T-helper 1 cell treated with Interleukin-12 subunit alpha and Interleukin-12 subunit beta and Interleukin-4 antibody, amounts not matched to agents 30 μg/mL and 1 μg/mL, for 36 hours (primary cell): ENCODE results near the gene KMT2E.
"Not testable (repeated sequence)": the region's sequence is repeated elsewhere in the genome, so short reads cannot be mapped to it uniquely, and the experiment has no call there.

Experiments used
- H3K27ac Mint-ChIP-seq: one replicate; pipeline ENCODE4 v1.8.0; 2021; ENCODE audit warnings: mild to moderate bottlenecking, mixed read lengths
- H3K27me3 Mint-ChIP-seq: one replicate; pipeline ENCODE4 v1.8.0; 2021; ENCODE audit warnings: low read depth, mixed read lengths
- H3K36me3 Mint-ChIP-seq: one replicate; pipeline ENCODE4 v1.8.0; 2021; ENCODE audit warnings: low read depth, mixed read lengths
- H3K4me1 Mint-ChIP-seq: one replicate; pipeline ENCODE4 v1.8.0; 2021; ENCODE audit warnings: low read depth, mixed read lengths
- H3K4me3 Mint-ChIP-seq: one replicate; pipeline ENCODE4 v1.8.0; 2021; ENCODE audit warnings: mild to moderate bottlenecking, moderate library complexity, mixed read lengths
- H3K9me3 Mint-ChIP-seq: one replicate; pipeline ENCODE4 v1.8.0; 2021; ENCODE audit warnings: mixed read lengths

KMT2E gene

DNA sequence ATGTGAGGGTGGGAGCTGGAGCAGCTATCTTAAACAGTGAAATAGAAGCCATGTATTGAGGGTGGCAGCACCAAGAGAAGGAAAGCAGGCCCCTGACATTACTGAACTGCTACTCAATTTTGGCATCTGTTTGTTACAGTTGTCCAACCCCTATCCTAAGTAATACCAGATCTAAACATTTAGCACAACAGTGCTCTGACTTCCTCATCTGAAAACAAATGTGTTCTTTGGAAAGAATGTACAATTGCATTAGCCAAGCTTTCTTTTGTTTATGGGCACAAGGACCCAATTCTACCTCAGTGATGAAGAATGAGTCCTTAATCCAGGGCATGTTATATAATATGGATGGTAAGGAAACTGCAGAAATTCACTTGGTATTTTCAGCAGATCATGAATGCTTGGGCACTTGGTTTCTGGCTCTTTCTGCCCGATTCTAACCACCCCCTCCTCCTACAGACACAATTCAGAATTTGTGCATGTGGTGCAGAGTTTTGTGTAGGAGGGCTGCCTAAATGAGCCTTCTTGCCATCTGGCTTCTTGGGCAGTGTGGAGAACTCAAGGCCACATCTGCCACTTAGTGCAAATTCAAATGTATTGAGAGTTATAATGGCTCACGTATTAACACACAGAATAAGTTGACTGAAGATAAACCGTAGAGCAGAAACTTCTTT is 36.9 kb upstream of the KMT2E start:
- Mint-ChIP-seq H3K4me3 (no peak overlapping the region), H3K4me1 (peaks cover 33% of the 10 kb centered on the region), H3K9me3 (no peaks in the 10 kb centered on the region), H3K27ac (no peak overlapping the region), H3K36me3 (peaks cover 9% of the 10 kb centered on the region), H3K27me3 (no peaks in the 10 kb centered on the region)

DNA sequence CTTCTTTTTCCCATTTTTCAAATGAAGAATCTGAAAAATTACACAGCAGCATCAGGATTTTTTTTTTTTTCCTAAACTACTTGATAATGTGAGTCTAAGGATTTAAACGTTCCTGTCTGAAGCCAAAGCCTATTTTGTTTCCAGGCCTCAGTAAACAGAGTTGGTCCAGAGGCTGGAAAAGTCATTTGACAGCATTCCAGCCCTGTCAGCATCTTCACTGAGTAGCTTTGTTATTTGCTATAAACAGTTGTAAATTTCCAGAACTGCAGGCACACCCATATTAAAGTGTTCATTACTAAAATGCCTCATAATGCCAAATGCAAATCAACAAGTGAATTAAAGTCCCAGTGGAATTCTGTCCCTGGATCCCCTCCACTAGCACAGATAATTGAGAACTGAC is 35.5 kb upstream of the KMT2E start:
- Mint-ChIP-seq H3K4me3 (no peak overlapping the region), H3K36me3 (peaks cover 8% of the 10 kb centered on the region), H3K9me3 (no peaks in the 10 kb centered on the region), H3K27ac (no peak overlapping the region), H3K4me1 (peaks cover 42% of the 10 kb centered on the region), H3K27me3 (no peaks in the 10 kb centered on the region)

DNA sequence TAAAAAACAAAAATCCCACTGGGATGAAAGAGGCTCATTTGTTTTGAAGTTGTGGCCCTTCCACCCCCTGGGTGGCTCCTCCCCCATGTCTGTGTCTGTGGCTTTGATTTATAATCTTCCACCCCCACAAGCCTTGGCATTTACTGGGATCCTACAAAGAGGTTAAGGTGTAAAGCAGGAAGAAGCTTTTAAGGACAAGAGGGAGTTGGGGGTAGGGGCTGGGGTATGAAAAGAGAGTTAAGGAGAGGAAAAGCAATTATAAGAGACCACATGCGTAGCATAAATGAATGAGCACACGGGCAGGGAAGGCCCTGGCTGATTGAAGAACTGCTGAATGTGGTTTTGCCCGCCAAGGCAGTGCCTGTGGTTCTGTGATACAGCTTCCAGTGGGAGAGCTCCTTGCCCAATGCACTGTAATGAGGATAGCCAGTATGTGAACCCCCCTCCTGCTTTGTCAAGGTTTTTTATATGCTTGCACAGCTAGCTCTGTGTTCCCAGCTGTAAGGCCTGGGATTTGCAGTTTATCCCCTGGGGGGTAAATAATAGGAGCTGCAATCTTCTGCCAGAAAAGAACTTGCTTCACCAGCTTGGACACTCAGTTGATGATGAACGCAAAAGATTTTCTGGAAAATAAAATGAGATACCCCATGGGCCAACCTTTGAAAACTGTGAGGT is 34.7 kb upstream of the KMT2E start:
- no peaks in the 10 kb centered on the region for H3K27me3 Mint-ChIP-seq
- peaks cover 2% of the 10 kb centered on the region for H3K36me3 Mint-ChIP-seq
- no peak overlapping the region for H3K4me3 Mint-ChIP-seq
- H3K4me1 Mint-ChIP-seq, result peaks cover 41% of the 10 kb centered on the region
- H3K27ac Mint-ChIP-seq, result no peak overlapping the region
- H3K9me3 Mint-ChIP-seq, result no peaks in the 10 kb centered on the region

DNA sequence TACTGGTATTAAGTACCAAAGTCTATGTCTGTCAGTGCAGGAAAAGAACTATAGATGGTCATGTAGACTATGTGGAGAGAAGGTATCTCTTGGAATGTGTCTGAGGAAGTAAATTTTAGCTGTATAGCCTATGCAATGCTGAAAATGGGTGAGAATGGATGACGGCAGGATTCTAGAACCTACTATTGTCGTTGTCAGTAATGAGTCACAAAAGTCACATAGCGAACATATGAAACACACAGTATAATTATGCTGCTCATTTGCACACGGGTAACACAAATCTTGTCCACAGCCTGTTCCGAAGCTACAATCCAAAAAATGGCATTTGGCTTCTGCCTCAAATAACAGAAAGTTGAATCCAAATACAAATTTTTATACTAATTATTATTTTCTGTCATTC is 33.6 kb upstream of the KMT2E start:
- Mint-ChIP-seq H3K4me1 (peaks cover 50% of the 10 kb centered on the region), H3K4me3 (no peak overlapping the region), H3K27me3 (no peaks in the 10 kb centered on the region), H3K36me3 (no peaks in the 10 kb centered on the region), H3K9me3 (no peaks in the 10 kb centered on the region), H3K27ac (no peak overlapping the region)

DNA sequence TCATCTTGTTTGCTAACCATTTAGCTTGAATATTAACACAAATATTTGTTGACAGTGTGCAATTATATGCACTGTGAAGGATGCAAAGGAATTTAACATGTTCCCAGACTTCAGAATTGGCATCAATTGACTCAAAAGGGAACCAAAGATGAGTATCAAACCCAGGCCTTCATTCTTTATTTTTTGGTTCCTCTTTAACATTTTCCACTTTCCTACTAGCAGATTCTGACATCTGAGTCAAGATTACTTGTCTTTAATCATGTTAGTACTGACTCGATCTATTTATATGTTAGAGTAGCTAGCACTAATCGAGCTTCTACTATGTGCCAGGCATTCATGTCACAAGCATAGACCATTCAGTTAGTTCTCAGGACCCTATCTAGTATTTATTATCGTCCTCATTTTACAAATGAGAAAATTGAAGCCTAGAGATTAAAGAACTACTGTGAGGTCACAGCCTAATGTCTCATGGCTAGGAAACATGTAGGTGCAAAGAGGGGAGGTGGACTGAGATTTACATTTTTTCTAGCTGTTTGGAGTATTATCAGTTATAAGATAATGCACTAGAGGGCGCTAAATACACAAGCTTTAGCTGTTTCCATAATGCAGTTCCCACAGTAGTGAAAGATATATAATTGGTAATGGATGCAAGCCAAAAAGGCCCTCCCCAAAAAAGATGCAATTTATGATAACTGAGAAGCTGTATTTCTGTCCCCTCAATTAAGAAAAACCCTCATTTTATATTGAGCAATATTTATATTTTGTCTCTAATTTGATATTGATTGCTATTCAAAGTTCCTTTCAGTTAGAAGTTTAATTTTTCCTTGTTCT is 32.9 kb upstream of the KMT2E start:
- no peaks in the 10 kb centered on the region for H3K9me3 Mint-ChIP-seq
- H3K4me3 Mint-ChIP-seq, result no peak overlapping the region
- H3K4me1 Mint-ChIP-seq, result peaks cover 56% of the 10 kb centered on the region
- no peaks in the 10 kb centered on the region for H3K27me3 Mint-ChIP-seq
- no peaks in the 10 kb centered on the region for H3K36me3 Mint-ChIP-seq
- no peak overlapping the region for H3K27ac Mint-ChIP-seq

DNA sequence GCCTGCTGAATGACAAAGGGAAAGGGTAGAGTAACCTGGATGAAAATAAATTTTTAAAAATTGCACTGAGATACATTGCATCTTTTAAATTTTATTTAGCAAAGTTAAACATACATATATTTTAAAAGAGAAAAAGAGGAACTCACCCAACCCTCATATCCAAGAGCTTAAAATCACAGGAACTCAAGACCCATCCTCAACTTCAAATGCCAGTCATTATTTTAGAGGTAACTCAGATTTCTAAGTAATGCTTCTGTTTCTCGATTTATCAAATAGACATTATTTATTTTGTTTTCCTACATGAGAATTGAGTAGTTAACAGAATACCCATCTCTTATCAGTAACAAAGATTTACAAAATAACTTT is 32.4 kb upstream of the KMT2E start:
- Mint-ChIP-seq H3K9me3 (no peaks in the 10 kb centered on the region), H3K27me3 (no peaks in the 10 kb centered on the region), H3K27ac (peak overlapping the region; percentile 51), H3K36me3 (peaks cover 1% of the 10 kb centered on the region), H3K4me1 (peaks cover 60% of the 10 kb centered on the region), H3K4me3 (no peak overlapping the region)

DNA sequence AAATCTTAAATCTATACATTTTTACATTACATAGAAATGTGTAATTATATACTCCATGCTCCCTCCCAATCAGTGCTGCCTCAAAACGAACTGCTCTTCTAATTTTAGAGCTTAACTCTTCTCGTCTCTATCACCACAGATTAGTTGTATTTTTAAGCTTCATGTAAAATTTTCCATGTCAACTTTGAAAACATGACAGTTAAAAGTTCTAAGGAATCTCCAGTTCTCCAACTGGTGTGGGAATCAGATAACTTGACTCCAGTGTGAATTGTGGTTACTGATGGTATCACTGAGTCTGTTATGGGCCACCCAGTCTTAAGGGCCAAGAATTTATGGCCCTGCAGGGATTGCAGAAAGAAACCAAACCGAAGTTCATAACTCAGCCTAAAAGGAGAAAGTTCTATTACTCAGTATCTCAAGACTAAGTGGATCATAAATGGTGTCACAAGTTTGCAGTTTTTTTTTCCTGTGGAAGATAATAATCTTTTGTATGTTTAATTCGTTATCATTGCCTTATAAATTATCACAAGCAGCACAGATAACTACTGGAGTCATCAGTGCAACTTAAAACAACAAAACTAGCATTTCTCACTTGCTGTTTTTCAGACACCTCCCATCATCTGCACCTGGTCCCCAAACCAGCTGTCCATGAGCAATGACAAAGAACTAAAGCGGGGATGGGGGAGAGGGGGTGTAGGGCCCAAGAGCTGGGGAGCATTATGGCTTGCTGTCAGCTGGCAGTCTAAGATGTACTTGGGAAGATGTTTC is 31.5 kb upstream of the KMT2E start:
- Mint-ChIP-seq H3K4me1 (peaks cover 60% of the 10 kb centered on the region), H3K36me3 (peaks cover 1% of the 10 kb centered on the region), H3K27me3 (no peaks in the 10 kb centered on the region), H3K9me3 (no peaks in the 10 kb centered on the region), H3K27ac (peak overlapping the region; percentile 100), H3K4me3 (peak overlapping the region; percentile 100)

DNA sequence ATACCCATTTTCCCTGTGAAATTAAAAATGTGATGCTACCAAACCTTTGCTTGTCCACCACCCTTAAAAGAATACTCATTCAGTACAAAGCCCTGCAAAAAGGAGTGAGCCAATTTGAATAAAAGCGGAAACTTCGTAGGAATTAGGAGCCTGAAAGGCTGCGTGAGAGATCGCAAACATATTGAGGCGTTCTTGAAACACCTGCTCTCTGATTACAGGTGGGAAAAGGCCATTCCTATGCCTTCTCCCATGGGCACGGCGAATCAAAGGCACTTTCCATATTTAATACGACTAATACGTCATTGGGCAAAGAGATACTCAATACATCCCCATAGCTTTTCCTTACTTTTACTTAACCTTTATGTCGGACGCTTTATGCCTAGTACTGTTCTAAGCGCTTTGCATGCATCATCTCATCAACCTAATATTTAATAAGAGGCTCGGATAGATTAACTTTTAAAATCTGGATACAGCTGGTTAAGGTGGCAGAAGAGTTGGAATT is 30.9 kb upstream of the KMT2E start:
- H3K4me3 Mint-ChIP-seq, result peak overlapping the region; percentile 100
- peaks cover 65% of the 10 kb centered on the region for H3K4me1 Mint-ChIP-seq
- H3K36me3 Mint-ChIP-seq, result peaks cover 1% of the 10 kb centered on the region

DNA sequence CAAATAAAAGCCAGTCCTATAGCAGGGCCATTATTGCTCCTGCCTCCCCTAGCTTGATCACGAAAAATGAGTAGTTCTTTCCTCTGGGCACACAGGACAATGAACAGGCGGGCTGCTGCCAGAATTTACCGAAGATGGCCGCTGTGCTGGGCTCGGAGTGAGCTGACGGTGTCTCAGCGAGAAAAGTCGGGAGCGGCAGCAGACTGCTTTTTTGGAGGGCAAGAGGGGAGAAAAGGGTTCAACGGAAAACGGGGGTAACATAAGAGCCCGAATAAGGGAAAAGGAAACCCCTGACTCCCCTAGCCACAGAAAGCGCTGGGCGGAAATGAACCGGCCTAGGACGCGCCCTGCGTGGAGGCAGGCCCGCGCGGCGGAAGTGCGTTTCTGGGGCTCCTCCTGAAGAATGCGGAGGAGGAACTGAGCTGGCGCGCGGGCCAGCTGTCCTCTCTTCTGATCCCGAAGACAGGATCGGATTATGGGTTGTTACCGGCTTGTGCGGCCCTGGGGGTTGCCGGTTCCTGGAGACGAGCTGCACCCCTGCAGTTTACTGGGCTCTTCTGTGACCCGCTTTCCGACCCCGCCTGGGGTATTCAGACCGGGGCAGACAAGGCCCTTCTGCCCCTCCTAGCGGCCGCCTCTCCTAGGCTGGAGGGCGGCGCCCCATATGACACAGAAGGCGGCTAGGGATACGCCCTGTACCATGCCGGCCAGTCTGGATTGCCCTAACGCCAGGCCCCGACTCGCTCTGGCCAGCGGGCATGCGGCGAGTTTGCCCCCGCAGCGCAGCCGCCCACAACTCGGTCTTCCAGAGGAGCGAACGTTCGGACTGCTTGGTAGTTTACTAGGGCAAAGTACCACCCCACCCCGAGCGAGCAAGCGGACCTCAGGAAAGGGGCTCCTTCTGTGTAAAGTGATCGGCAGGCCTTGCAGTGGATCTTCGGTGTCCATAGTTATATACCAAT is 30.1 kb upstream of the KMT2E start:
- peaks cover 67% of the 10 kb centered on the region for H3K4me1 Mint-ChIP-seq
- H3K27ac Mint-ChIP-seq, result peak overlapping the region; percentile 100
- H3K4me3 Mint-ChIP-seq, result peak overlapping the region; percentile 100
- H3K27me3 Mint-ChIP-seq, result no peaks in the 10 kb centered on the region
- H3K36me3 Mint-ChIP-seq, result peaks cover 4% of the 10 kb centered on the region
- no peaks in the 10 kb centered on the region for H3K9me3 Mint-ChIP-seq

More for the DNA sequence above, 30.9 kb upstream of the KMT2E start:
- Mint-ChIP-seq H3K27me3 (no peaks in the 10 kb centered on the region), H3K9me3 (no peaks in the 10 kb centered on the region), H3K27ac (peak overlapping the region; percentile 100)

DNA sequence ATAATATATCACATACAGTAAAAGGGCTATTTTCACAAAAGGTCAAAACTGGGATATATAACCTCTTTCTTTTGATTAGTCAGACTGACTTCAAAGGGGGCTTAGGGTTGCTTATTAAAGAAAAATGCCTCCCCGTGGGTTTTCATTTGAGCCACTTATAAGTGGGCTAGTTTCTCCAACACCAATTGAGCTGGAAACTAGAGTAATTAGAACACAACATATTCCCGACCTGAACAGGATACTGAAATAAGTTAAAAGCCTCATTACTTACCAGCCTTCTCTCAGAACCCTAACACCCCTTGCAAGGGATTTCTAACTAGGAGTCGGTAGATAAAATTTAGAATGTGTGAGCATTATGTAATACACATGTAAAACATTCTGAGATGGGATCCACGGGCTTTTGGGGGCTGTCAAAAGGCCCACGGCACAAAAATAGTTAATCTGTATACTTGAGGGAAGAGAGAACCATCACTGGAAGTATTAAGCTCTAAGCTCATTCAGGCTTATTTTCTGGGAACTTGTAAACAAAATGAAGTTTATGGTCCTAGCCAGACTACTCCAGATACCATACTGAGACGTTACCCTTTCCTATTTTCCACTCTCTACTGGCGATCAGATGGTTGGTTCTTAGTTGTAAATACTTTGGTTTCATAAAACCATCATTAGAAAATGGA is 29.3 kb upstream of the KMT2E start:
- peak overlapping the region; percentile 100 for H3K4me3 Mint-ChIP-seq
- peaks cover 64% of the 10 kb centered on the region for H3K4me1 Mint-ChIP-seq
- H3K9me3 Mint-ChIP-seq, result no peaks in the 10 kb centered on the region
- no peaks in the 10 kb centered on the region for H3K27me3 Mint-ChIP-seq
- peaks cover 7% of the 10 kb centered on the region for H3K36me3 Mint-ChIP-seq
- H3K27ac Mint-ChIP-seq, result peak overlapping the region; percentile 100

DNA sequence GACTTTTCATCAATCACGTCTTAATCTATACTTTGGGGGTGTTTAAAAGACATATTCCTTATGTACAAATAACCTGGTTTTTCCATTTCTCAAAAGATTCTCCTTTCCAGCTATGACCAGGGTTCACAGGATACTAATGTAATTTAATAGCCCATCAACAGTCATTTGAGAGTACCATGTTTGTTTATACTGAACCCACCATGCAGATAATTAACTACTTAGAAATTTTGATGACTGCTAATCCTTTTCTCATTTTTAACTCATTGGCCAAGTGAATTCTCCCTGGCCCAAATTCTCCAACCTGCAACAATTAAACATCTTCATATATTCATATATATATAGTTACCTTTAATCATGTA is 28.8 kb upstream of the KMT2E start:
- Mint-ChIP-seq H3K36me3 (peaks cover 10% of the 10 kb centered on the region), H3K4me3 (peak overlapping the region; percentile 100), H3K4me1 (peaks cover 64% of the 10 kb centered on the region), H3K27me3 (no peaks in the 10 kb centered on the region), H3K9me3 (no peaks in the 10 kb centered on the region), H3K27ac (peak overlapping the region; percentile 100)

DNA sequence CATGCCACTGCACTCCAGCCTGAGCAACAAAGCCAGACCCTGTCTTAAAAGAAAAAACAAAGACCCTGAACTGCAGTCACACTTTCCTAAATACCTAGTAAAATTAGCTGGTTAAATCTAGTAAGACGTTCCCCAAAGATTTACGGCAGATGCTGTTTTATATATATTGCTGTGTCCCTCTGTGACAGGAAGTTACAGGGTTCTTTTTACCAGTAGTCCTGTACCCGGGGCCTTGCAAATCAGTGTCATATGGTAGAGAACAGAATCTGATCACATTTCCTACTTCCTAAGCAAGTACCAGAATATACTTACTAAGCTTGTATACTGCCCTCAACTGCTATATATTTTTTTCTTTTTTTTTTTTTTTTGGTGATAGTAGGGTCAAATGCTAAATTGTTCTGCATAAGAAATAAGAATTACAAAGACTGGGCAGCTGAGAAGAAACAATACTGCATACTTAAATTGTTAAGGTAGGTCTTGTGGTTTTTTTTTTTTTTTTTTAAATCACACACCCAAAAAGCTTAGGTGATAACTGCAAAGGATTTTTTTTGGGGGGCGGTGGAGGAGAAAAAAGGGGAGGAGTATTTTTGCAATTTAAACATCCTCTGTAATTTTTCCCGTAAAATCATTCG is 27.3 kb upstream of the KMT2E start:
- Mint-ChIP-seq H3K27me3 (no peaks in the 10 kb centered on the region), H3K27ac (no peak overlapping the region), H3K9me3 (no peaks in the 10 kb centered on the region), H3K4me1 (peaks cover 55% of the 10 kb centered on the region), H3K36me3 (peaks cover 10% of the 10 kb centered on the region), H3K4me3 (no peak overlapping the region)

DNA sequence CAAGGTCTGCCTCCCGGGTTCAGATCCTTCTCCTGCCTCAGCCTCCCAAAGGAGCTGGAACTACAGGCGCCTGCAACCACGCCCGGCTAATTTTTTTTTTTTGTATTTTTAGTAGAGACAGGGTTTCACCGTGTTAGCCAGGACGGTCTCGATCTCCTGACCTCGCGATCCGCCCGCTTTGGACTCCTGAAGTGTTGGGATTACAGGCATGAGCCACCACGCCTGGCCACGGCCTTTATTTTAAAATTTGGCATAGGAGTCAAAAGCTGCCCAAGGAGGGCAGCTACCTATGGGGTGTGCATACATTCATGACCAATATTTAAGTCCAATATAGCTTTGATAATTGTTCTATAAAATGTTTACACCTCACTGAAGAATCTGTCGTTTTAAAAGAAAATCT is 26.6 kb upstream of the KMT2E start:
- not testable (repeated sequence) for H3K9me3 Mint-ChIP-seq, H3K4me3 Mint-ChIP-seq, H3K36me3 Mint-ChIP-seq, H3K27ac Mint-ChIP-seq, H3K27me3 Mint-ChIP-seq
- H3K4me1 Mint-ChIP-seq, result peaks cover 50% of the 10 kb centered on the region
